Endothelial cell of umbilical vein (primary cell): ENCODE measurements around the gene THY1. TPM values are rescaled to one million over a fixed set of nuclear protein-coding genes. Genes with fewer than 3 reads are reported as not detected.
"Not testable (repeated sequence)": the region's sequence is repeated elsewhere in the genome, so short reads cannot be mapped to it uniquely, and the experiment has no call there.

ENCODE experiments used
- BruUV-seq: library from RNA; stranded (reverse); fragments of 400-500 nt; replicated peaks from 2 replicates; lab custom pipeline; 2021; lab: Mats Ljungman, UMichigan
- CTCF ChIA-PET: fragments of 300-600, 350-600 bp; sonication (Branson Sonifier 250); formaldehyde crosslinking; loops from one replicate; lab custom pipeline; 2021; ENCODE audit warnings: antibody characterized with exemption, inconsistent platforms; lab: Charles Lee
- POLR2A ChIA-PET: fragments of 300-600, 350-600 bp; sonication (Branson Sonifier 250); formaldehyde crosslinking; loops from one replicate; lab custom pipeline; 2021; ENCODE audit warnings: antibody characterized with exemption, inconsistent platforms; lab: Charles Lee
- DNase-seq: peaks from one replicate; pipeline ENCODE4 v3.0.0-alpha.2; 2011; ENCODE audit warnings: low read depth, low spot score
- FAIRE-seq: peaks from 2 replicates; lab custom pipeline; 2011; peaks lifted over from hg19 to GRCh38; lab: Jason Lieb, UNC
- H2AFZ ChIP-seq: 2 replicates; pipeline ENCODE4 v1.6.0; 2012; ENCODE audit warnings: low read depth, low read length, control low read depth, inconsistent platforms
- H3K27ac ChIP-seq: 2 replicates; pipeline ENCODE4 v1.5.1; 2011; ENCODE audit warnings: low read depth, mild to moderate bottlenecking, control low read depth, low read length, moderate library complexity; ENCODE audit not compliant: insufficient read depth
- H3K27me3 ChIP-seq, 2 experiments: 2 replicates each; pipeline versions ENCODE4 v1.6.0 to v1.6.1; 2011; ENCODE audit warnings: low read length in 2 of 2, mixed read lengths in 1 of 2; ENCODE audit not compliant: control insufficient read depth in 2 of 2, insufficient read depth in 2 of 2
- H3K36me3 ChIP-seq, 2 experiments: 2 replicates in 1 of 2; 3 replicates in 1 of 2; pipeline ENCODE4 v1.5.1; 2011; ENCODE audit warnings: low read length in 2 of 2, mild to moderate bottlenecking in 1 of 2, moderate library complexity in 1 of 2; ENCODE audit not compliant: control insufficient read depth in 2 of 2, insufficient read depth in 2 of 2; ENCODE audit errors: extremely low read depth in 1 of 2
- H3K4me1 ChIP-seq: 3 replicates; pipeline ENCODE4 v1.5.1; 2011; ENCODE audit warnings: mild to moderate bottlenecking, low read length; ENCODE audit not compliant: control insufficient read depth, insufficient read depth; ENCODE audit errors: extremely low read depth
- H3K4me2 ChIP-seq: 2 replicates; pipeline ENCODE4 v1.6.1; 2011; ENCODE audit warnings: low read length, control low read depth, mixed read lengths; ENCODE audit not compliant: insufficient read depth
- H3K4me3 ChIP-seq, 3 experiments: fragments of 200-600 bp in 1 of 3; sonication (generic), shearing (Covaris generic) in 1 of 3; replicated peaks in 1 of 3; 2 replicates each; pipeline ENCODE4 v1.5.1; 2011 to 2016; ENCODE audit warnings: control low read depth in 3 of 3, low read length in 3 of 3, mild to moderate bottlenecking in 2 of 3, inconsistent platforms in 1 of 3, low read depth in 1 of 3, moderate library complexity in 1 of 3; ENCODE audit not compliant: insufficient read depth in 1 of 3
- H3K79me2 ChIP-seq: 2 replicates; pipeline ENCODE4 v1.6.0; 2012; ENCODE audit warnings: low read length, inconsistent platforms; ENCODE audit not compliant: control insufficient read depth, insufficient read depth
- H3K9ac ChIP-seq: replicated peaks from 2 replicates; pipeline ENCODE3; 2011; ENCODE audit warnings: low read length, control low read depth; ENCODE audit not compliant: insufficient read depth; ENCODE audit errors: extremely low read depth
- H3K9me1 ChIP-seq: replicated peaks from 3 replicates; pipeline ENCODE4 v1.6.0; 2011; ENCODE audit warnings: mild to moderate bottlenecking, low read length; ENCODE audit not compliant: control insufficient read depth, insufficient read depth; ENCODE audit errors: extremely low read depth
- H3K9me3 ChIP-seq: replicated peaks from 2 replicates; pipeline ENCODE4 v1.5.1; 2012; ENCODE audit warnings: low read length, inconsistent platforms; ENCODE audit not compliant: control insufficient read depth, insufficient read depth
- H4K20me1 ChIP-seq: replicated peaks from 2 replicates; pipeline ENCODE3; 2011; ENCODE audit warnings: mild to moderate bottlenecking, low read length; ENCODE audit not compliant: control insufficient read depth, insufficient read depth; ENCODE audit errors: extremely low read depth
- EZH2 ChIP-seq: IDR thresholded peaks from 2 replicates; pipeline ENCODE4 v1.6.1; 2012; ENCODE audit warnings: borderline replicate concordance, low read depth, mild to moderate bottlenecking, moderate library complexity, low read length, inconsistent platforms; ENCODE audit not compliant: severe bottlenecking
- FOS ChIP-seq: IDR thresholded peaks from 2 replicates; pipeline ENCODE4 v1.6.1; 2011; ENCODE audit warnings: mild to moderate bottlenecking, low read length, moderate library complexity, borderline replicate concordance; ENCODE audit not compliant: insufficient read depth
- GATA2 ChIP-seq: IDR thresholded peaks from 2 replicates; pipeline ENCODE4 v1.7.0; 2011; ENCODE audit warnings: low read depth, mild to moderate bottlenecking, moderate library complexity, mixed read lengths, low read length; ENCODE audit not compliant: insufficient read length, insufficient read depth
- JUN ChIP-seq: IDR thresholded peaks from 2 replicates; pipeline ENCODE4 v1.6.1; 2011; ENCODE audit warnings: borderline replicate concordance, low read depth; ENCODE audit not compliant: insufficient read length, insufficient read depth
- MYC ChIP-seq: IDR thresholded peaks from one replicate; pipeline ENCODE4 v1.6.1; 2011; ENCODE audit warnings: mild to moderate bottlenecking, low read depth, low read length
- POLR2A ChIP-seq: IDR thresholded peaks from 2 replicates; pipeline ENCODE4 v1.6.1; 2012; ENCODE audit warnings: low read depth, mild to moderate bottlenecking, control low read depth, low read length
- POLR2AphosphoS5 ChIP-seq: IDR thresholded peaks from 2 replicates; pipeline ENCODE4 v1.6.1; 2012; ENCODE audit warnings: low read depth, mild to moderate bottlenecking, control low read depth, low read length, moderate library complexity; ENCODE audit not compliant: insufficient read depth
- dilution Hi-C: fragments of 300-500 bp; cut with MboI; formaldehyde crosslinking; loops from one replicate; pipeline ENCODE4 v1.15.0; 2019; ENCODE audit warnings: low sequenced_read_pairs; ENCODE audit not compliant: extremely low pct_ligation_motif_present
- intact Hi-C: fragments of 100-400 bp; cut with micrococcal nuclease; formaldehyde crosslinking; loops from one replicate; pipeline ENCODE4 v1.10.0; 2022
- polyA plus RNA-seq, 4 experiments: library from polyadenylated mRNA; depleted of rRNA in 3 of 4; stranded (reverse) in 3 of 4; unstranded in 1 of 4; fragments of >200 nt; gene quantifications; 2 replicates each; pipeline versions ENCODE4 v1.2.1 to v1.2.3, GENCODE V29; 2011 to 2012; ENCODE audit warnings: missing spikeins in 1 of 4
- total RNA-seq: library from RNA; stranded (reverse); gene quantifications from 2 replicates; pipeline ENCODE4 v1.2.3, GENCODE V29; 2021
- TF ChIP-seq, protein P1 (sequence below): IDR thresholded peaks from 2 replicates; pipeline ENCODE4 v1.6.1; 2011; ENCODE audit not compliant: insufficient read depth, insufficient read length
- TF ChIP-seq, protein P2 (sequence below), 2 donors: IDR thresholded peaks; 1 replicate in 1 of 2; 2 replicates in 1 of 2; pipeline ENCODE4 v1.5.1; 2011; ENCODE audit warnings: low read length in 2 of 2, mild to moderate bottlenecking in 2 of 2, moderate library complexity in 2 of 2, control low read depth in 1 of 2, inconsistent platforms in 1 of 2, low read depth in 1 of 2; ENCODE audit not compliant: insufficient read depth in 1 of 2; ENCODE audit errors: extremely low read depth in 1 of 2

Gene THY1
- total and polyA plus RNA-seq, 2 donors (not counting 3 experiments of a cell fraction or from before 2014, with no cell fraction given): 0.75 to 1.4 TPM

DNA sequence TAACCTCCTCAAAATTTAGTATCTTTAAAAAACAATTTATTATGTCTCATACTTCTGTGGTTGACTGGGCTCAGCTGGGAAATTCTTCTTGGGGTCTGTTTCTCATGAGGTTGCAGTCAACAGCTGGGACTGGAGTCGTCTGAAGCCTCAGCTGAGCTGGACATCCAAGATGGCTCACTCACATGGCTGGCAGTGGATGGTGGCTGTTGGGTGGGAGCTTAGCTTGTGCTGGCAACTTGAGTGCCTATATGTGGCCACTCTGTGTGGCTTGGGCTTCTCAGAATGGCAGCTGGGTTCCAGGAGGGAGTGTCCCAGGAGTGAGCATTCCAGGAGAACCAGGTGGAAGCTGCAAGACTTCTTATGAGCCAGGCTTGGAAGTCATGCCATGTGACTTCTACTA lies 13.2 kb downstream of the THY1 start:
- H3K4me1 ChIP-seq: no peaks in the 10 kb centered on the region
- H3K9me1 ChIP-seq: no peaks in the 10 kb centered on the region
- TF ChIP-seq POLR2A (no peak), GATA2 (no peak), POLR2AphosphoS5 (no peak), MYC (no peak)
- dilution Hi-C loops (no loop called here), intact Hi-C loops (no loop called here)
- FAIRE-seq: no peak
- no peaks in the 10 kb centered on the region for H3K36me3 ChIP-seq
- no peak overlapping the region for H3K27ac ChIP-seq
- no peak overlapping the region for H2AFZ ChIP-seq
- H3K79me2 ChIP-seq: no peaks in the 10 kb centered on the region
- H3K9ac ChIP-seq: no peak overlapping the region
- no peak overlapping the region for H3K4me2 ChIP-seq
- no peak for DNase-seq
- H3K27me3 ChIP-seq: no peaks in the 10 kb centered on the region
- CTCF ChIA-PET: no interaction called here
- no peak overlapping the region for H3K4me3 ChIP-seq
- H3K9me3 ChIP-seq: no peaks in the 10 kb centered on the region
- no TSS peak for BruUV-seq
- POLR2A ChIA-PET: no interaction called here
- H4K20me1 ChIP-seq: no peaks in the 10 kb centered on the region

DNA sequence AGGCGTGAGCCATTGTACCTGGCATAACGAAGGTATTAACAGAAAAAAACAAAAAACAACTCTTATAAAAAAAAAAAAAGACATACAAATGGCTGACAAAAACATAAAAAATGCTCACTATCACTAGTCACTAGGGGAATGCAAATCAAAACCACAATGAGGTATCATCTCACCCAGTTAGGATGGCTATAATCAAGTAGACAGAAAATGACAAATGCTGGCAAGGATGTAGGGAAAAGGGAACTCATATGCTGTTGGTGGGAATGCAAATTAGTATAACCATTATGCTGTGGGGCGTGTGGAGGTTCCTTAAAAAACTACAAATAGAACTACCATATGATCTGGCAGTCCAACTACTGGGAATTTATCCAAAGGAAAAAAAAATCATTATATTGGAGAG lies 17.0 kb downstream of the THY1 start:
- no peak overlapping the region for H3K4me3 ChIP-seq
- intact Hi-C loops: no loop called here
- no peak overlapping the region for H3K4me2 ChIP-seq
- H3K27me3 ChIP-seq: peaks cover 0 to 2% of the 10 kb centered on the region in 2 experiments
- no peaks in the 10 kb centered on the region for H4K20me1 ChIP-seq
- CTCF ChIA-PET: interaction anchor here (1.0 kb wide), 1 partner anchor 19 kb away, joined by 4 read pairs; no protein-coding TSS in a partner anchor
- H3K27ac ChIP-seq: no peak overlapping the region
- POLR2A ChIA-PET: no interaction called here
- H3K9ac ChIP-seq: no peak overlapping the region
- H2AFZ ChIP-seq: no peak overlapping the region
- no peaks in the 10 kb centered on the region for H3K79me2 ChIP-seq
- dilution Hi-C loops: no loop called here
- TF ChIP-seq JUN (no peak), POLR2A (no peak), MYC (no peak), EZH2 (no peak), FOS (no peak), GATA2 (no peak), POLR2AphosphoS5 (no peak)
- TF ChIP-seq, protein P1, sequence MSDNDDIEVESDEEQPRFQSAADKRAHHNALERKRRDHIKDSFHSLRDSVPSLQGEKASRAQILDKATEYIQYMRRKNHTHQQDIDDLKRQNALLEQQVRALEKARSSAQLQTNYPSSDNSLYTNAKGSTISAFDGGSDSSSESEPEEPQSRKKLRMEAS: no peak
- TF ChIP-seq, protein P2, sequence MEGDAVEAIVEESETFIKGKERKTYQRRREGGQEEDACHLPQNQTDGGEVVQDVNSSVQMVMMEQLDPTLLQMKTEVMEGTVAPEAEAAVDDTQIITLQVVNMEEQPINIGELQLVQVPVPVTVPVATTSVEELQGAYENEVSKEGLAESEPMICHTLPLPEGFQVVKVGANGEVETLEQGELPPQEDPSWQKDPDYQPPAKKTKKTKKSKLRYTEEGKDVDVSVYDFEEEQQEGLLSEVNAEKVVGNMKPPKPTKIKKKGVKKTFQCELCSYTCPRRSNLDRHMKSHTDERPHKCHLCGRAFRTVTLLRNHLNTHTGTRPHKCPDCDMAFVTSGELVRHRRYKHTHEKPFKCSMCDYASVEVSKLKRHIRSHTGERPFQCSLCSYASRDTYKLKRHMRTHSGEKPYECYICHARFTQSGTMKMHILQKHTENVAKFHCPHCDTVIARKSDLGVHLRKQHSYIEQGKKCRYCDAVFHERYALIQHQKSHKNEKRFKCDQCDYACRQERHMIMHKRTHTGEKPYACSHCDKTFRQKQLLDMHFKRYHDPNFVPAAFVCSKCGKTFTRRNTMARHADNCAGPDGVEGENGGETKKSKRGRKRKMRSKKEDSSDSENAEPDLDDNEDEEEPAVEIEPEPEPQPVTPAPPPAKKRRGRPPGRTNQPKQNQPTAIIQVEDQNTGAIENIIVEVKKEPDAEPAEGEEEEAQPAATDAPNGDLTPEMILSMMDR (IDR thresholded peaks at IDR 0.05; ENCODE audit: extremely low read depth in 1 of 2, insufficient read depth in 1 of 2, low read depth in 1 of 2, low read length in 2 of 2): no peak
- FAIRE-seq (no peak), DNase-seq (no peak)
- no peaks in the 10 kb centered on the region for H3K36me3 ChIP-seq
- H3K9me1 ChIP-seq: no peaks in the 10 kb centered on the region
- no peaks in the 10 kb centered on the region for H3K9me3 ChIP-seq
- BruUV-seq: no TSS peak
- H3K4me1 ChIP-seq: no peaks in the 10 kb centered on the region

DNA sequence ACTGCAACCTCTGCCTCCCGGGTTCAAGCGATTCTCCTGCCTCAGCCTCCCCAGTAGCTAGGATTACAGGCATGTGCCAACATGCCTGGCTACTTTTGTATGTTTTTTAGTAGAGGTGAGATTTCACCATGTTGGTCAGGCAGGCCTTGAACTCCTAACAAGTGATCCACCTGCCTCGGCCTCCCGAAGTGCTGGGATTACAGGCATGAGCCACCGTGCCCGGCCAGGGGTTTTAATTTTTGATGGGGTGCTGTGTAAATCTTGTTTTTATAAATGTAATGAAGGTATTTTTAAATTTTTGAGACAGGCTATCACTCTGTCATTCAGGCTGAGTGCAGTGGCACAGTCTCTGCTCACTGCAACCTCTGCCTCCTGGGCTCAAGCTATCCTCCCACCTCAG lies 17.5 kb downstream of the THY1 start:
- H3K4me1 ChIP-seq, H3K9me3 ChIP-seq, H4K20me1 ChIP-seq, H3K36me3 ChIP-seq, H3K4me3 ChIP-seq, H3K9me1 ChIP-seq, H3K4me2 ChIP-seq, FAIRE-seq, H3K79me2 ChIP-seq, H2AFZ ChIP-seq, BruUV-seq, dilution Hi-C loops, H3K27me3 ChIP-seq, intact Hi-C loops, DNase-seq, H3K9ac ChIP-seq, POLR2A ChIA-PET, CTCF ChIA-PET, H3K27ac ChIP-seq: not testable (repeated sequence)
